Colonic mucosa (tissue), 4 donors: ENCODE results near the gene MEIOSIN. TPM values are rescaled to one million over a fixed set of nuclear protein-coding genes. Genes with fewer than 3 reads are reported as not detected.
A peak's percentile ranks its signal among the peaks of the same experiment; 100 is the strongest.

ENCODE experiments used
- DNase-seq: peaks from one replicate; pipeline ENCODE4 v3.0.0-alpha.2; 2020
- H3K27ac ChIP-seq: fragments of 200-600 bp; one replicate; pipeline ENCODE4 v1.8.0; 2021
- H3K27me3 ChIP-seq: fragments of 200-600 bp; one replicate; pipeline ENCODE4 v1.8.0; 2021
- H3K36me3 ChIP-seq: fragments of 200-600 bp; one replicate; pipeline ENCODE4 v1.8.0; 2021
- H3K4me1 ChIP-seq: fragments of 200-600 bp; one replicate; pipeline ENCODE4 v1.8.0; 2021; ENCODE audit warnings: mild to moderate bottlenecking
- H3K4me3 ChIP-seq: fragments of 200-600 bp; one replicate; pipeline ENCODE4 v1.8.0; 2021
- H3K9ac ChIP-seq, 2 donors: one replicate each; pipeline ENCODE4 v1.7.0; 2013; ENCODE audit warnings: control low read depth in 2 of 2, low read depth in 2 of 2, low read length in 2 of 2
- H3K9me3 ChIP-seq: fragments of 200-600 bp; one replicate; pipeline ENCODE4 v1.8.0; 2021
- CTCF ChIP-seq: fragments of 200-600 bp; IDR thresholded peaks from one replicate; pipeline ENCODE4 v1.8.0; 2022; ENCODE audit warnings: antibody characterized with exemption, mild to moderate bottlenecking
- intact Hi-C: fragments of 100-400 bp; cut with DNase I; formaldehyde crosslinking; loops from one replicate; pipeline ENCODE4 v1.14.1; 2022
- total RNA-seq, 2 donors: library from RNA; stranded (reverse); fragmentation: NEBNext Ultra II Directional in 1 of 2; extraction: Animal tissue kit (Norgen Biotek cat#: 25700) in 1 of 2; gene quantifications; one replicate each; pipeline ENCODE4 v1.2.1, GENCODE V29; 2021
- donor health status: healthy.
- donor health status: DM: no; HTN: no; CAD: no.
- donor health status: DM: no; HTN: no; CAD: no.

The MEIOSIN gene
- total RNA-seq, 2 donors from 2014 or later: not detected

- TF ChIP-seq CTCF: no peak
- H3K9me3 ChIP-seq: no peaks in the 10 kb centered on the region
- no peak for DNase-seq
- intact Hi-C loops: loop anchor here (5.0 kb wide), 2 partner anchors 48 to 73 kb away; partner anchors contain the start of genes QPCTL and SNRPD2
- H3K4me1 ChIP-seq: peaks cover 8% of the 10 kb centered on the region
- H3K4me3 ChIP-seq: no peak overlapping the region
- no peaks in the 10 kb centered on the region for H3K27me3 ChIP-seq
- H3K9ac ChIP-seq: peak overlapping the region in 1 of 2 donors; percentile 24
- H3K36me3 ChIP-seq: no peaks in the 10 kb centered on the region
- H3K27ac ChIP-seq: no peak overlapping the region
These were observed 31.9 kb downstream of the MEIOSIN start for GRCh38 chr19:45764945-45765701.

- Histone ChIP-seq H3K27ac (no peak overlapping the region), H3K9ac (peak overlapping the region in 1 of 2 donors; percentile 24), H3K4me3 (no peak overlapping the region), H3K27me3 (no peaks in the 10 kb centered on the region), H3K36me3 (no peaks in the 10 kb centered on the region), H3K4me1 (peaks cover 8% of the 10 kb centered on the region), H3K9me3 (no peaks in the 10 kb centered on the region)
- TF ChIP-seq CTCF: no peak
- intact Hi-C loops: loop anchor here (5.0 kb wide), 2 partner anchors 48 to 73 kb away; partner anchors contain the start of genes QPCTL and SNRPD2
- no peak for DNase-seq
These were observed 32.6 kb downstream of the MEIOSIN start for GRCh38 chr19:45765702-45766295.

GRCh38 chr19:45766296-45766868 is 33.1 kb downstream of the MEIOSIN start:
- Histone ChIP-seq H3K36me3 (no peaks in the 10 kb centered on the region), H3K4me1 (peaks cover 8% of the 10 kb centered on the region), H3K9me3 (no peaks in the 10 kb centered on the region), H3K4me3 (peak overlapping the region; percentile 77), H3K27ac (peak overlapping the region; percentile 97), H3K9ac (peak overlapping the region in 1 of 2 donors; percentile 95), H3K27me3 (no peaks in the 10 kb centered on the region)
- no peak for DNase-seq
- TF ChIP-seq CTCF: no peak
- intact Hi-C loops: loop anchor here (5.0 kb wide), 2 partner anchors 49 to 74 kb away; partner anchors contain the start of genes QPCTL and SNRPD2

- Histone ChIP-seq H3K9ac (peak overlapping the region; percentile 91 to 95), H3K9me3 (no peaks in the 10 kb centered on the region), H3K4me3 (peak overlapping the region; percentile 77), H3K27ac (peak overlapping the region; percentile 97), H3K36me3 (no peaks in the 10 kb centered on the region), H3K27me3 (no peaks in the 10 kb centered on the region), H3K4me1 (peaks cover 8% of the 10 kb centered on the region)
- intact Hi-C loops: loop anchor here (5.0 kb wide), 2 partner anchors 50 to 75 kb away; partner anchors contain the start of genes QPCTL and SNRPD2
- no peak for TF ChIP-seq CTCF
- DNase-seq: no peak
These were observed 33.7 kb downstream of the MEIOSIN start for GRCh38 chr19:45766869-45767346.

GRCh38 chr19:45767410-45767880 is 34.2 kb downstream of the MEIOSIN start:
- no peak for TF ChIP-seq CTCF
- Histone ChIP-seq H3K9me3 (no peaks in the 10 kb centered on the region), H3K36me3 (no peaks in the 10 kb centered on the region), H3K4me3 (peak overlapping the region; percentile 77), H3K27ac (peak overlapping the region; percentile 97), H3K27me3 (no peaks in the 10 kb centered on the region), H3K4me1 (peaks cover 8% of the 10 kb centered on the region), H3K9ac (peak overlapping the region; percentile 91 to 95)
- DNase-seq: peak; percentile 75
- intact Hi-C loops: loop anchor here (5.0 kb wide), 2 partner anchors 50 to 75 kb away; partner anchors contain the start of genes QPCTL and SNRPD2
